ENCODE data around the gene COX8C.

Gene COX8C

GRCh38 chr14:93346926-93347721, at the start of gene COX8C:
Gene COX8C (plus strand): TSS chr14:93347182. CDS start chr14:93347269, 87 bp downstream.
- Histone ChIP-seq H3K27me3 (replicated peaks; ENCODE audit: control insufficient read depth, insufficient read depth, low read length) (no peaks in the 10 kb centered on the region), H3K4me3 (replicated peaks; ENCODE audit: low read depth, low read length) (no peak within 1 kb of the TSS), H3K36me3 (ENCODE audit: control insufficient read depth, insufficient read depth, low read length) (no peaks in the 10 kb centered on the region)
- peak; percentile 1 for TF ChIP-seq CTCF (IDR thresholded peaks at IDR 0.05; ENCODE audit: insufficient read depth, low read length, poor library complexity, severe bottlenecking)
- DNase-seq (ENCODE audit: extremely low read depth, insufficient read length), result no peak

DNA sequence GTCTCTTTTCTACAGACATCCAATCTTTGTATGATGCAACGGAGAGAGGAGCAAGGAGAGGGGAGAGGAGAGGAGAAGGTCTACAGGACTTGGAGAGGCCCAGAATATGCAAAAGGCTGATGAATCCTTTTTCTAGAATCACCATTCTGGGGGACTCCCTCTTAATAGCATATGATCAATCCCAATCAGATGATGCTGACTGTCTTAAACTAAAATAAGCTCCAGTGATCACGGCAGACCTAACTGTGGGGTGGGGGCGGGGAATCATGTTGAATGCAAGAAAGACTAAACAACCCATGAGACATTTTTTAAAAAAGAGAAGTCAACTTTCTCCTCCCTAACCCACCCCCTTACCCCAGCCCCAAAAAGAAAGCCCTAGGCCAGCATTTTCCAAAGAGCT, 47.6 kb upstream of the COX8C start:
- H3K4me3 ChIP-seq (replicated peaks; ENCODE audit: low read depth, low read length), result no peak overlapping the region
- no peaks in the 10 kb centered on the region; the same call in 1 of the 2 replicates for H3K36me3 ChIP-seq (ENCODE audit: control insufficient read depth, insufficient read depth, low read length)
- no peak for DNase-seq (ENCODE audit: extremely low read depth, insufficient read length)
- no peaks in the 10 kb centered on the region for H3K27me3 ChIP-seq (replicated peaks; ENCODE audit: control insufficient read depth, insufficient read depth, low read length)
- TF ChIP-seq CTCF (IDR thresholded peaks at IDR 0.05; ENCODE audit: insufficient read depth, low read length, poor library complexity, severe bottlenecking), result no peak

- no peak for DNase-seq (ENCODE audit: extremely low read depth, insufficient read length)
- no peaks in the 10 kb centered on the region; the same call in 1 of the 2 replicates for H3K36me3 ChIP-seq (ENCODE audit: control insufficient read depth, insufficient read depth, low read length)
- no peak for TF ChIP-seq CTCF (IDR thresholded peaks at IDR 0.05; ENCODE audit: insufficient read depth, low read length, poor library complexity, severe bottlenecking)
Measured at GRCh38 chr14:93299866-93300265, 47.1 kb upstream of the COX8C start.

DNA sequence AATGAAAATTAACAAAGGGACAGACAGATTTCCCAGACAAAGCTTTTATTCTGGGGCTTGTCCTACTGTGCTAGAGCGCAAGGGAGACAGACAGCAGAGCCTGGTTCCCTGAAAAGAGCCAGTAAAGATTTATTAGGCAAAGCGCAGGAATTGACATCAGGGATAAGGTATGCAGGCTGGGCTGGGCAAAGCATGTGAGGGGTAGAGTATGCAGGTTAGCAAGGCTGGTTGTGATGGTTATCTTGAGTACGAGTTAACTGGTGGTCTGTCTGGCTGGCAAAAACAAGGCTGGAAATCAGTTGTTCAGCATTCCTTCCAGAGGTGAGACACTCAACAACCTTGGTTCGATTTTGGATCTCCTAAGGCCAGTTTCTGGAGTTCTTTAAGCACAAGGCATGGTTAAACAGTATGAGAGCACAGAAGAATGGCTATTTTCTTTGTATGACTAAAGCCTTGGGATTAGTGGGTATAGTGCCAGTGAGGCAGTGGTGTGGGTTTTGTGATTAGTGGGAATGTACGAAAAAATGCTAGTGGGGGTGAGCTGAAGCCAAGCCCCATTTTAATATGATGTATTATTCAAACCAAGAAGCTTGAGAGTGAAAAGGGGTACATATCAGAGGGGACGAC, 45.0 kb upstream of the COX8C start:
- DNase-seq (ENCODE audit: extremely low read depth, insufficient read length), result no peak
- Histone ChIP-seq H3K4me3 (replicated peaks; ENCODE audit: low read depth, low read length) (no peak overlapping the region), H3K27me3 (replicated peaks; ENCODE audit: control insufficient read depth, insufficient read depth, low read length) (no peaks in the 10 kb centered on the region), H3K36me3 (ENCODE audit: control insufficient read depth, insufficient read depth, low read length) (no peaks in the 10 kb centered on the region)
- TF ChIP-seq CTCF (IDR thresholded peaks at IDR 0.05; ENCODE audit: insufficient read depth, low read length, poor library complexity, severe bottlenecking), result no peak

More at GRCh38 chr14:93299866-93300265, 47.1 kb upstream of the COX8C start:
- no peak overlapping the region for H3K4me3 ChIP-seq (replicated peaks; ENCODE audit: low read depth, low read length)
- no peaks in the 10 kb centered on the region for H3K27me3 ChIP-seq (replicated peaks; ENCODE audit: control insufficient read depth, insufficient read depth, low read length)

GRCh38 chr14:93302688-93303581, 44.0 kb upstream of the COX8C start:
- no peak for DNase-seq (ENCODE audit: extremely low read depth, insufficient read length)
- no peak for TF ChIP-seq CTCF (IDR thresholded peaks at IDR 0.05; ENCODE audit: insufficient read depth, low read length, poor library complexity, severe bottlenecking)
- Histone ChIP-seq H3K36me3 (ENCODE audit: control insufficient read depth, insufficient read depth, low read length) (no peaks in the 10 kb centered on the region), H3K4me3 (replicated peaks; ENCODE audit: low read depth, low read length) (no peak overlapping the region), H3K27me3 (replicated peaks; ENCODE audit: control insufficient read depth, insufficient read depth, low read length) (no peaks in the 10 kb centered on the region)
